HL-60/S4 treated with retinoic acid at 250 ng/mL for 4 days and 3 days (cell line): Measurements from ENCODE around the gene NRM.
"Not testable (repeated sequence)": the region's sequence is repeated elsewhere in the genome, so short reads cannot be mapped to it uniquely, and the experiment has no call there.

Experiments used
- in situ Hi-C: fragments of 300-500 bp; cut with MboI; formaldehyde crosslinking; loops from 2 replicates; pipeline ENCODE4 v1.7.0; 2022; ENCODE audit warnings: low sequenced_read_pairs

The NRM gene

GRCh38 chr6:30690403-30691207 is at the start of gene NRM:
NRM (minus strand) TSS chr6:30690984; CDS start chr6:30690974, 10 bp downstream.
- in situ Hi-C loops, result no loop called here

GRCh38 chr6:30740540-30740870 is 49.7 kb upstream of the NRM start:
- in situ Hi-C loops, result no loop called here

- in situ Hi-C loops, result no loop called here
Observed at GRCh38 chr6:30738532-30738931, 47.7 kb upstream of the NRM start.

- in situ Hi-C loops, result no loop called here
Observed at GRCh38 chr6:30735668-30736314, 45.0 kb upstream of the NRM start.

GRCh38 chr6:30732237-30732943 is 41.6 kb upstream of the NRM start:
- in situ Hi-C loops, result no loop called here

GRCh38 chr6:30730601-30731435 is 40.0 kb upstream of the NRM start:
- in situ Hi-C loops, result no loop called here

- in situ Hi-C loops, result no loop called here
Observed at GRCh38 chr6:30727920-30728553, 37.3 kb upstream of the NRM start.

- in situ Hi-C loops, result no loop called here
Observed at GRCh38 chr6:30726506-30727413, 36.0 kb upstream of the NRM start.

GRCh38 chr6:30725713-30726505 is 35.1 kb upstream of the NRM start:
- in situ Hi-C loops, result no loop called here

- in situ Hi-C loops, result no loop called here
Observed at GRCh38 chr6:30724906-30725667, 34.3 kb upstream of the NRM start.

GRCh38 chr6:30723843-30724741 is 33.3 kb upstream of the NRM start:
- in situ Hi-C loops, result not testable (repeated sequence)

- in situ Hi-C loops, result not testable (repeated sequence)
Observed at GRCh38 chr6:30723159-30723842, 32.5 kb upstream of the NRM start.

GRCh38 chr6:30722280-30723112 is 31.7 kb upstream of the NRM start:
- in situ Hi-C loops, result no loop called here

- in situ Hi-C loops, result not testable (repeated sequence)
Observed at GRCh38 chr6:30722025-30722279, 31.2 kb upstream of the NRM start.

GRCh38 chr6:30721198-30722024 is 30.6 kb upstream of the NRM start:
- in situ Hi-C loops, result no loop called here
